ENCODE measurements around the gene FOXL1. TPM values are rescaled to one million over a fixed set of nuclear protein-coding genes. Genes with fewer than 3 reads are reported as not detected.

The FOXL1 gene
- total RNA-seq, 2 donors from 2014 or later, result not detected

DNA sequence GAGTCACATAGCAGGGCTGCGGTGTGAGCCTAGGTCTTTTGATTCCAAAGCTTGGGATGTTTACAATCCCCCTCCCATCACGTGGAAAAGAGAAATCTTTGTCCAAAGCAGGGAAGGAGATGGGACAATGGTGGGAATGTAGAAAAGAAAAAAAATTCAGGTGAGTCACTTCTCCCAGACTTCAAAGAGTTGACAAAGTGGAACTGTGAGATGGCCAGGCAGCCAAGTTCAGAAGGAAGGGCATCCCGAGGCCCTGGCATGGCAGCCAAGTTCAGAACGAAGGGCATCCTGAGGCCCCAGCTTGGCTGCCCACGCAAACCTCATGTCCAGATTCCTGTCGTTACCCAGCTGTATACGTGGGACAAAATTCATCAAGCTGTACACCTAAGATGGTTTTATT, 47.5 kb downstream of the FOXL1 start:
- no peak overlapping the region for H3K27ac Mint-ChIP-seq
- DNase-seq (ENCODE audit: low spot score in 2 of 2), result no peak
- no peaks in the 10 kb centered on the region for H3K9me3 Mint-ChIP-seq
- no peak for ATAC-seq
- no peaks in the 10 kb centered on the region for H3K36me3 Mint-ChIP-seq

DNA sequence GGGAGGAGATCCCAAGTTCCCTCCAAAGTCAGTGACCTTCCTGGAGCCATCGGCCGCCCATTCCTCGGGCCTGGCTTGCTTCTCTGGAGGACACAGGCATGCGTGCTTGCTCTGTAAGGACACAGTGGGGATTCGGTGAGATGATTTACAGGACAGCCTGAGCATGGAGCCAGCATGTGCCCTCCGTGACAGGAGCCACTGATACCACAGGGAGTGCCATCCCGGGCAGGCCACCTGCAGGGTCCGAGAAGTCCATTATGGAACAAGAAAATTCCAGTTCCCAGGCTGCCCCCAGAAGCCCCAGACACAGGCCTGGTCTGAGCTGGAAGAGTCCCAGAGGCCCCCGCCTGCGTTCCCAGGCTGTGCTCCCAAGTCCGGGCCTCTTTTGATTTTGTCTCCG, 47.9 kb downstream of the FOXL1 start:
- no peaks in the 10 kb centered on the region for H3K9me3 Mint-ChIP-seq
- no peak for ATAC-seq
- no peak for DNase-seq (ENCODE audit: low spot score in 2 of 2)
- no peak overlapping the region for H3K27ac Mint-ChIP-seq
- H3K36me3 Mint-ChIP-seq, result no peaks in the 10 kb centered on the region

DNA sequence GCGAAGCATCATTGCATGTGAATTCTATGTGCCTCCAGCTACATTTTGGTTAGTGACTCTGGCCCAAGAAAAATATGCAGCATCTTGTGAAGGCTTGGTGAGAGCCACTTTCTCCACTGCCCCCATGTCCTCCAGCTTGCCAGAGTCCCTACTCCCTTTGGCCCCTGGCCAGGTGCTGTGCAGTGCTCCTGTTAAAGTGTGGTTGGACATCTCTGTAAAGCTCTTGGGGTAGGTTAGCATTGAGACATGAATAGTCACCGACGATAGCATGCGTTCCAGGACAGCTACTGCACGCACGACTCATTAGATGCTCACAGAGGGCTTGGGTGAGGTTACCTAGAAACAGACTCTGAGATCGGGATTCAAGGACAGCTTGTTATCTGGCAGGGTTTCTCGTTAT, 48.6 kb downstream of the FOXL1 start:
- H3K9me3 Mint-ChIP-seq, result no peaks in the 10 kb centered on the region
- ATAC-seq (no peak), DNase-seq (ENCODE audit: low spot score in 2 of 2) (no peak)
- no peak overlapping the region for H3K27ac Mint-ChIP-seq
- H3K36me3 Mint-ChIP-seq, result no peaks in the 10 kb centered on the region

DNA sequence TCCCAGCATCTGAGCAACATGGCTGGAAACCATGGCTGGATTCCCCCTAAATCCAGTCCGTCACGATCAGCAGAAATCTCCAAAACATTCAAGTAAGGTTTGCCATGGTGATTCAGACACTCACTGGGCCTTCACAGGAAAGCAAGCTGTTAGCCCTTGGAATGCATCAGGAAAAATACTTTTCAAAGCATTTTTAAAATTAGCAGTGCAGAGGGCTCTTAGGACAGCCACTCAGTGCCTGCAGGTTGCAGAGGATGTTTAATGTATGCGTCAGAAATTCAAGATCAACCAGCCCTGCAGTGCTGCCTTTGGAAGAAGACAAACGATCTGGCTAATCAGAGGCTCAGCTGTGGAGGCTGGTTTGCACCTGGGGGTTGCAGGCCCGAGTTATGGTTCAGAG, 50.3 kb downstream of the FOXL1 start:
- Mint-ChIP-seq H3K36me3 (no peaks in the 10 kb centered on the region), H3K9me3 (no peaks in the 10 kb centered on the region), H3K27ac (no peak overlapping the region)
- DNase-seq (ENCODE audit: low spot score in 2 of 2) (no peak), ATAC-seq (no peak)

DNA sequence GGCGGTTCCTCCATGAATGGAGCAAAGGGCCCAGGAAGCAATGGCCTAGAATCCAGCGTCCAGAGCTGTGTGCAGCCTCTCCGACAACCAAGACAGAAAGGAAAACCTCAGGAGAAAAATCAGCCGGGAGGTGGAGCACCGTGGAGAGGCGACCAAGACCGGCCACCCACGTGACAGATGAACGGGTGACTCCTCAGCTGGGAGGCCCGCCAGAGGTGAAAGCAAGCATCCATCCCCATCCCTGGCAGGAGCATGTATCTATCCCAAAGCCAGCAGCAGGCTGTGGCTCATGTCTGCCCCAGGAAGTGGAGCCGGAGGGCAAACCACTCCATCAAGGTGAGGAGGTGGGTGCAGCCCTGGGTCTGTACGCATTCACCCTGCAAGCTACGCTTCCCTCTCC, 52.1 kb downstream of the FOXL1 start:
- DNase-seq (ENCODE audit: low spot score in 2 of 2) (no peak), ATAC-seq (no peak)
- H3K36me3 Mint-ChIP-seq, result no peaks in the 10 kb centered on the region
- H3K9me3 Mint-ChIP-seq, result no peaks in the 10 kb centered on the region
- no peak overlapping the region for H3K27ac Mint-ChIP-seq

DNA sequence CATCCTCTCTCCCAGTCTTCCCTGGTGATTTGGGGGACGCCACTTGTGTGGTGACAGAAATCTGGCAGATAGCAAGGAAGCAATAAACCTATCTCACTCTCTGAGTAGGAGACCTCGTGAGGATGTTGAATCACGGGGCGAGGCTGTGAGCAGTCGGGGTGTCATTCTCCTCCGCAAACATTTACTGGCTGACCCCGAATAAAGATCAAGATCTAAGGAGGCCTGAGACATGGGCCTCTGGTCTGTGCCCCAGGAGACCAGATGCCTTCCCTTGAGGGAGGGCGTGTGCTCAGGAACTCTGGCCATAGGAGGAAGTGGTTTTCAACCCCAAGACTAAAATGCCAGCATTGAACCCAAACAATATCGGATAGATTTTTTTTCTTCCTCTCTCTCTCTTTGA, 53.1 kb downstream of the FOXL1 start:
- DNase-seq (ENCODE audit: low spot score in 2 of 2), result no peak
- ATAC-seq, result no peak
- H3K27ac Mint-ChIP-seq, result no peak overlapping the region
- no peaks in the 10 kb centered on the region for H3K9me3 Mint-ChIP-seq
- H3K36me3 Mint-ChIP-seq, result no peaks in the 10 kb centered on the region

Other genes with a start within 250 kb of the FOXL1 start
- gene FOXF1, start 68.0 kb upstream of the FOXL1 start, total RNA-seq, result not detected
- 10 to 100 TPM; 20.5 to 21.8 TPM for gene MTHFSD, start 23.3 kb upstream of the FOXL1 start, total RNA-seq
- not detected for gene FOXC2, start 11.7 kb upstream of the FOXL1 start, total RNA-seq

Data from activated naive CD4-positive, alpha-beta T cell treated with anti-CD3 and anti-CD28 coated beads, Interleukin-2, amount 50 U/mL, for 72 hours (primary cell).